ENCODE measurements around the gene MRPS2. TPM values are rescaled to one million over a fixed set of nuclear protein-coding genes. Genes with fewer than 3 reads are reported as not detected.
A peak's percentile ranks its signal among the peaks of the same experiment; 100 is the strongest.

The MRPS2 gene
- total and polyA plus RNA-seq, 2 donors (not counting 3 experiments of a cell fraction or from before 2014, with no cell fraction given), result 50.8 to 231 TPM

GRCh38 chr9:135499326-135500070, 984 bp upstream of the MRPS2 start:
- dilution Hi-C loops (cut with MboI; ENCODE audit: extremely low pct_ligation_motif_present, low sequenced_read_pairs), result no loop called here
- intact Hi-C loops (cut with micrococcal nuclease), result loop anchor here (1.0 to 5.0 kb wide), 2 partner anchors 19 to 103 kb away; no protein-coding TSS in a partner anchor
- H3K27me3 ChIP-seq (ENCODE audit: control insufficient read depth in 2 of 2, insufficient read depth in 2 of 2, low read length in 2 of 2), result no peaks in the 10 kb centered on the region
- H3K9ac ChIP-seq (replicated peaks; ENCODE audit: extremely low read depth, insufficient read depth, low read length), result peak overlapping the region; percentile 32
- H3K79me2 ChIP-seq (ENCODE audit: control insufficient read depth, insufficient read depth, low read length), result peaks cover 21% of the 10 kb centered on the region
- H3K4me1 ChIP-seq (ENCODE audit: control insufficient read depth, extremely low read depth, insufficient read depth, low read length), result peaks cover 14% of the 10 kb centered on the region
- DNase-seq (ENCODE audit: low read depth, low spot score) (peak; percentile 88), FAIRE-seq (peak; percentile 86)
- CTCF ChIA-PET, result interaction anchor here (1.0 to 1.2 kb wide), 3 partner anchors 17 to 54 kb away, joined by 4 to 8 read pairs (median 4); no protein-coding TSS in a partner anchor
- no peaks in the 10 kb centered on the region for H3K9me3 ChIP-seq (replicated peaks; ENCODE audit: control insufficient read depth, insufficient read depth, low read length)
- H3K4me2 ChIP-seq (ENCODE audit: insufficient read depth, low read length), result peak overlapping the region; percentile 92
- POLR2A ChIA-PET, result no interaction called here
- H2AFZ ChIP-seq (ENCODE audit: low read depth, low read length), result peak overlapping the region; percentile 91
- H3K4me3 ChIP-seq (replicated peaks in 1 of 3; ENCODE audit: insufficient read depth in 1 of 3, low read depth in 1 of 3, low read length in 3 of 3), result peak overlapping the region; percentile 56 to 92 (median 67)
- TF ChIP-seq GATA2 (IDR thresholded peaks at IDR 0.05; ENCODE audit: insufficient read depth, insufficient read length, low read depth, low read length), result no peak
- no peak for TF ChIP-seq POLR2AphosphoS5 (IDR thresholded peaks at IDR 0.05; ENCODE audit: insufficient read depth, low read depth, low read length)
- TF ChIP-seq POLR2A (IDR thresholded peaks at IDR 0.05; ENCODE audit: low read depth, low read length), result no peak
- TF ChIP-seq MYC (IDR thresholded peaks at IDR 0.05; ENCODE audit: low read depth, low read length), result no peak
- peak; percentile 91 for TF ChIP-seq MAX (IDR thresholded peaks at IDR 0.05; ENCODE audit: insufficient read depth, insufficient read length)
- H3K27ac ChIP-seq (ENCODE audit: insufficient read depth, low read depth, low read length), result no peak overlapping the region
- no peaks in the 10 kb centered on the region for H4K20me1 ChIP-seq (replicated peaks; ENCODE audit: control insufficient read depth, extremely low read depth, insufficient read depth, low read length)
- no TSS peak for BruUV-seq (replicated peaks)
- peaks cover 2 to 19% of the 10 kb centered on the region in 2 experiments for H3K36me3 ChIP-seq (ENCODE audit: control insufficient read depth in 2 of 2, extremely low read depth in 1 of 2, insufficient read depth in 2 of 2, low read length in 2 of 2)
- H3K9me1 ChIP-seq (replicated peaks; ENCODE audit: control insufficient read depth, extremely low read depth, insufficient read depth, low read length), result no peaks in the 10 kb centered on the region

GRCh38 chr9:135500071-135500524, 384 bp upstream of the MRPS2 start:
- FAIRE-seq, result no peak
- CTCF ChIA-PET, result interaction anchor here (1.0 to 1.2 kb wide), 3 partner anchors 17 to 54 kb away, joined by 4 to 8 read pairs (median 4); no protein-coding TSS in a partner anchor

More at GRCh38 chr9:135500071-135500524, 384 bp upstream of the MRPS2 start:
- dilution Hi-C loops (cut with MboI; ENCODE audit: extremely low pct_ligation_motif_present, low sequenced_read_pairs) (no loop called here), intact Hi-C loops (cut with micrococcal nuclease) (loop anchor here (5.0 kb wide), 1 partner anchor 102 kb away; no protein-coding TSS in a partner anchor)
- Histone ChIP-seq H3K4me2 (ENCODE audit: insufficient read depth, low read length) (peak overlapping the region; percentile 92), H3K9ac (replicated peaks; ENCODE audit: extremely low read depth, insufficient read depth, low read length) (peak overlapping the region; percentile 32), H3K79me2 (ENCODE audit: control insufficient read depth, insufficient read depth, low read length) (peaks cover 21% of the 10 kb centered on the region), H3K27me3 (ENCODE audit: control insufficient read depth in 2 of 2, insufficient read depth in 2 of 2, low read length in 2 of 2) (no peaks in the 10 kb centered on the region), H2AFZ (ENCODE audit: low read depth, low read length) (peak overlapping the region; percentile 91), H3K4me3 (replicated peaks in 1 of 3; ENCODE audit: insufficient read depth in 1 of 3, low read depth in 1 of 3, low read length in 3 of 3) (peak overlapping the region; percentile 56 to 92 (median 67)), H3K4me1 (ENCODE audit: control insufficient read depth, extremely low read depth, insufficient read depth, low read length) (peaks cover 14% of the 10 kb centered on the region), H3K9me3 (replicated peaks; ENCODE audit: control insufficient read depth, insufficient read depth, low read length) (no peaks in the 10 kb centered on the region), H3K27ac (ENCODE audit: insufficient read depth, low read depth, low read length) (no peak overlapping the region), H3K9me1 (replicated peaks; ENCODE audit: control insufficient read depth, extremely low read depth, insufficient read depth, low read length) (no peaks in the 10 kb centered on the region), H4K20me1 (replicated peaks; ENCODE audit: control insufficient read depth, extremely low read depth, insufficient read depth, low read length) (no peaks in the 10 kb centered on the region), H3K36me3 (ENCODE audit: control insufficient read depth in 2 of 2, extremely low read depth in 1 of 2, insufficient read depth in 2 of 2, low read length in 2 of 2) (peaks cover 2 to 25% of the 10 kb centered on the region in 2 experiments)
- TF ChIP-seq POLR2AphosphoS5 (IDR thresholded peaks at IDR 0.05; ENCODE audit: insufficient read depth, low read depth, low read length), result no peak
- TF ChIP-seq FOS (IDR thresholded peaks at IDR 0.05; ENCODE audit: borderline replicate concordance, insufficient read depth, low read length), result no peak
- no peak for TF ChIP-seq CTCF (IDR thresholded peaks at IDR 0.05; ENCODE audit: extremely low read depth in 1 of 2, insufficient read depth in 1 of 2, low read depth in 1 of 2, low read length in 2 of 2)
- TF ChIP-seq POLR2A (IDR thresholded peaks at IDR 0.05; ENCODE audit: low read depth, low read length), result no peak
- POLR2A ChIA-PET, result no interaction called here
- no TSS peak for BruUV-seq (replicated peaks)
- peak; percentile 76 for DNase-seq (ENCODE audit: low read depth, low spot score)

Measured in endothelial cell of umbilical vein (primary cell).